IMR-90 (cell line): ENCODE measurements around the gene STX18. TPM values are rescaled to one million over a fixed set of nuclear protein-coding genes. Genes with fewer than 3 reads are reported as not detected.

Experiments used
- ATAC-seq: fragments of 200-7000 bp; cut with Tn5 transposase; 2 replicates; pipeline ENCODE4 v1.9.1; 2020; ENCODE audit warnings: low read depth, mild to moderate bottlenecking, moderate library complexity
- BruUV-seq: library from RNA; stranded (reverse); fragments of 400-500 nt; replicated peaks from 2 replicates; lab custom pipeline; 2021; lab: Mats Ljungman, UMichigan
- CTCF ChIA-PET: fragments of 300-600 bp; formaldehyde crosslinking; extraction: SDS; loops from one replicate; lab custom pipeline; 2021; ENCODE audit warnings: antibody characterized with exemption; lab: Yijun Ruan, JAX
- POLR2A ChIA-PET: fragments of 300-600 bp; sonication (Branson Sonifier 250); formaldehyde crosslinking; loops from one replicate; lab custom pipeline; 2022; ENCODE audit warnings: antibody characterized with exemption; ENCODE audit not compliant: unreplicated experiment; lab: Charles Lee
- DNase-seq: peaks from one replicate; pipeline ENCODE4 v3.0.0; 2013
- H2AFZ ChIP-seq: replicated peaks from 2 replicates; pipeline ENCODE3; 2013; ENCODE audit warnings: low read length, mild to moderate bottlenecking; ENCODE audit not compliant: poor library complexity
- H2AK5ac ChIP-seq: 2 replicates; pipeline ENCODE4 v1.6.1; 2013; ENCODE audit warnings: low read depth, low read length, inconsistent platforms
- H2AK9ac ChIP-seq: replicated peaks from 2 replicates; pipeline ENCODE3; 2013; ENCODE audit warnings: mild to moderate bottlenecking, low read depth, low read length, moderate library complexity; ENCODE audit not compliant: poor library complexity
- H2BK120ac ChIP-seq: 2 replicates; pipeline ENCODE4 v1.6.1; 2013; ENCODE audit warnings: low read depth, low read length, inconsistent platforms
- H2BK15ac ChIP-seq: 3 replicates; pipeline ENCODE4 v1.6.1; 2013; ENCODE audit warnings: low read depth, low read length, inconsistent platforms
- H2BK20ac ChIP-seq: 2 replicates; pipeline ENCODE4 v1.6.1; 2013; ENCODE audit warnings: low read depth, mild to moderate bottlenecking, inconsistent platforms, low read length, moderate library complexity
- H2BK5ac ChIP-seq: 2 replicates; pipeline ENCODE4 v1.6.1; 2013; ENCODE audit warnings: mild to moderate bottlenecking, low read depth, low read length, inconsistent platforms; ENCODE audit not compliant: poor library complexity, severe bottlenecking
- H3K14ac ChIP-seq: replicated peaks from 2 replicates; pipeline ENCODE4 v1.6.1; 2013; ENCODE audit warnings: low read depth, low read length, inconsistent platforms
- H3K18ac ChIP-seq: 2 replicates; pipeline ENCODE4 v1.6.1; 2013; ENCODE audit warnings: low read depth, low read length, control low read depth
- H3K23ac ChIP-seq: 2 replicates; pipeline ENCODE4 v1.6.1; 2013; ENCODE audit warnings: low read depth, low read length, inconsistent platforms
- H3K27ac ChIP-seq: 2 replicates; pipeline ENCODE4 v1.5.1; 2013; ENCODE audit warnings: mild to moderate bottlenecking, control low read depth, low read length; ENCODE audit not compliant: insufficient read depth
- H3K27me3 ChIP-seq: 2 replicates; pipeline ENCODE4 v1.6.1; 2013; ENCODE audit warnings: low read length; ENCODE audit not compliant: control insufficient read depth, insufficient read depth
- H3K36me3 ChIP-seq: 2 replicates; pipeline ENCODE4 v1.6.1; 2013; ENCODE audit warnings: low read length, mixed read lengths; ENCODE audit not compliant: control insufficient read depth, insufficient read depth
- H3K4ac ChIP-seq: 2 replicates; pipeline ENCODE4 v1.6.1; 2013; ENCODE audit warnings: low read depth, low read length, inconsistent platforms
- H3K4me1 ChIP-seq: 2 replicates; pipeline ENCODE4 v1.6.1; 2013; ENCODE audit warnings: low read length, mixed read lengths; ENCODE audit not compliant: control insufficient read depth, insufficient read depth
- H3K4me2 ChIP-seq: 2 replicates; pipeline ENCODE4 v1.6.1; 2013; ENCODE audit warnings: low read depth, mild to moderate bottlenecking, control low read depth, low read length, moderate library complexity
- H3K4me3 ChIP-seq: 2 replicates; pipeline ENCODE4 v1.5.1; 2013; ENCODE audit warnings: low read depth, mild to moderate bottlenecking, control low read depth, low read length, moderate library complexity; ENCODE audit not compliant: insufficient read depth
- H3K56ac ChIP-seq: 2 replicates; pipeline ENCODE4 v1.6.1; 2013; ENCODE audit warnings: low read length, inconsistent platforms; ENCODE audit not compliant: insufficient read depth; ENCODE audit errors: extremely low read depth
- H3K79me1 ChIP-seq, 2 experiments: 2 replicates each; pipeline ENCODE4 v1.6.1; 2013; ENCODE audit warnings: low read length in 2 of 2, inconsistent platforms in 1 of 2, low read depth in 1 of 2
- H3K9ac ChIP-seq: 2 replicates; pipeline ENCODE4 v1.6.1; 2013; ENCODE audit warnings: low read depth, low read length, control low read depth
- H3K9me1 ChIP-seq: 2 replicates; pipeline ENCODE4 v1.6.1; 2013; ENCODE audit warnings: low read length, inconsistent platforms; ENCODE audit not compliant: insufficient read depth
- H3K9me3 ChIP-seq: 2 replicates; pipeline ENCODE4 v1.6.1; 2013; ENCODE audit warnings: low read length; ENCODE audit not compliant: control insufficient read depth, insufficient read depth
- H4K20me1 ChIP-seq: 2 replicates; pipeline ENCODE4 v1.6.1; 2013; ENCODE audit warnings: low read length, inconsistent platforms; ENCODE audit not compliant: insufficient read depth
- H4K5ac ChIP-seq: 2 replicates; pipeline ENCODE4 v1.6.1; 2013; ENCODE audit warnings: mild to moderate bottlenecking, low read depth, low read length, control low read depth
- H4K8ac ChIP-seq, 2 experiments: 2 replicates each; pipeline ENCODE4 v1.6.1; 2013; ENCODE audit warnings: low read depth in 2 of 2, low read length in 2 of 2, control low read depth in 1 of 2, inconsistent platforms in 1 of 2
- H4K91ac ChIP-seq: 2 replicates; pipeline ENCODE4 v1.6.1; 2013; ENCODE audit warnings: low read depth, low read length, inconsistent platforms; ENCODE audit not compliant: insufficient read depth
- CTCF ChIP-seq: conservative IDR thresholded peaks from 2 replicates; pipeline ENCODE4 v1.5.1; 2012; ENCODE audit warnings: mild to moderate bottlenecking, low read depth, low read length, improper control_type of control experiment
- FOS ChIP-seq: fragments of 150-350 bp; IDR thresholded peaks from 2 replicates; pipeline ENCODE4 v1.6.1; 2016; ENCODE audit warnings: low read depth, low read length
- MAFK ChIP-seq: IDR thresholded peaks from 2 replicates; pipeline ENCODE4 v1.6.1; 2012; ENCODE audit warnings: low read depth, low read length, improper control_type of control experiment
- POLR2A ChIP-seq: IDR thresholded peaks from 2 replicates; pipeline ENCODE4 v1.6.1; 2012; ENCODE audit warnings: mild to moderate bottlenecking, low read depth, low read length
- RAD21 ChIP-seq: IDR thresholded peaks from 2 replicates; pipeline ENCODE4 v1.6.1; 2012; ENCODE audit warnings: low read length, improper control_type of control experiment
- RCOR1 ChIP-seq: IDR thresholded peaks from 2 replicates; pipeline ENCODE4 v1.6.1; 2012; ENCODE audit warnings: mild to moderate bottlenecking, low read length, improper control_type of control experiment; ENCODE audit not compliant: insufficient replicate concordance
- RFX5 ChIP-seq: IDR thresholded peaks from 2 replicates; pipeline ENCODE4 v1.8.0; 2012; ENCODE audit warnings: low read depth, mild to moderate bottlenecking, low read length, moderate library complexity
- WGBS, 2 experiments: methylation state at CpG; one replicate each; pipeline versions ENCODE4 v1.1.5 to v1.1.7; 2013; ENCODE audit warnings: missing lambda C conversion rate in 2 of 2; ENCODE audit not compliant: insufficient read length in 1 of 2; ENCODE audit errors: extremely low coverage in 2 of 2; 5-methylcytosine and 5-hydroxymethylcytosine counted together
- dilution Hi-C: fragments of 300-500 bp; cut with HindIII; formaldehyde crosslinking; loops from one replicate; pipeline ENCODE4 v1.14.3; 2018; ENCODE audit warnings: low sequenced_read_pairs; ENCODE audit not compliant: unreplicated experiment
- in situ Hi-C: fragments of 300-500 bp; cut with MboI; formaldehyde crosslinking; loops from 3 replicates; pipeline ENCODE4 v1.14.3; 2019; ENCODE audit warnings: low sequenced_read_pairs, inconsistent platforms, mixed read lengths
- intact Hi-C: fragments of 100-400 bp; cut with micrococcal nuclease; formaldehyde crosslinking; loops from 2 replicates; pipeline ENCODE4 v1.10.0; 2022
- polyA plus RNA-seq, 3 experiments: library from polyadenylated mRNA; depleted of rRNA; stranded (reverse); fragments of >200 nt; gene quantifications; 2 replicates each; pipeline ENCODE4 v1.2.3, GENCODE V29; 2012; ENCODE audit warnings: low replicate concordance in 1 of 3
- total RNA-seq: library from RNA; depleted of rRNA; stranded (reverse); fragments of >200 nt; gene quantifications from 2 replicates; pipeline ENCODE4 v1.2.3, GENCODE V29; 2012

STX18 gene
- total and polyA plus RNA-seq, 2 of the 4 experiments (the other 2 are of a cell fraction), result 20.1 to 23.4 TPM

DNA sequence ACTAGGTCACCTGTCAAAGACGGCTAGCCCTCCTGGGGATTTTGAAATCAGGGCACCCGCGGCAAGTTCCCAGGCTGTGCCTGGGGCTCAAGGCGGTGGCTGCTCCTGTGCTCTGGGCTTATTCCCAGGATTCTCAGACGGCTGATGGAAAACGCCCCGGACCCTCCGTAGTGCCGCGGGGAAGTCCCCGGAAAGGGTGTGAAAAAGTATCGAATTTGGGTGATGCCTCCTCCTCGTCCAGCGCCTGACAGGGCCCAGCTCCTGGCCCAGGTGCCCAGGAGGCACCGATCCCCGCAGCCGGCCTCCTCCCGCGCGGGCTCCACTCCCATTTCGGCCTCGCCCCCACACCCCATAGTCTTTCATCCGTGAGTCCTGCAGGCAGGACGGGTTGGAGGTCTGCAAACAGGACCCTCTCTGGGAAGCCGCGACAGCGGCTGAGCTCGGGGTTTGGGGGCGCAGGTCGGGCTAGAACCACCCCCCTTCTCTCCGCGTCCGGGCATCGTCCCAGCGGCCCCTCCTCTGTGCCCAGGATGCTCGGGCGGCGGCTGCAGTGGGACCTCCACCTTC lies 156.0 kb downstream of the STX18 start:
- H3K56ac ChIP-seq, result no peak overlapping the region
- H3K18ac ChIP-seq, result no peak overlapping the region
- ChIA-PET CTCF (no interaction called here), POLR2A (no interaction called here)
- intact Hi-C loops, result no loop called here
- H3K4ac ChIP-seq, result no peak overlapping the region
- in situ Hi-C loops, result no loop called here
- H4K91ac ChIP-seq, result no peak overlapping the region
- no peak for ATAC-seq
- peak overlapping the region; percentile 8; the same call in 1 of the 2 replicates for H3K4me2 ChIP-seq
- H2AFZ ChIP-seq, result peak overlapping the region; percentile 85
- H3K14ac ChIP-seq, result no peak overlapping the region
- H3K4me3 ChIP-seq, result no peak overlapping the region; the same call in 1 of the 2 replicates
- H2BK15ac ChIP-seq, result no peak overlapping the region
- no peaks in the 10 kb centered on the region for H3K36me3 ChIP-seq
- no TSS peak for BruUV-seq
- no peak overlapping the region for H2AK9ac ChIP-seq
- dilution Hi-C loops, result no loop called here
- no peak overlapping the region for H2BK5ac ChIP-seq
- H4K8ac ChIP-seq, result no peak overlapping the region
- no peak for TF ChIP-seq FOS
- TF ChIP-seq RAD21, result no peak
- no peak for TF ChIP-seq RCOR1
- no peak for TF ChIP-seq MAFK
- TF ChIP-seq CTCF, result no peak
- no peak for TF ChIP-seq RFX5
- no peak for TF ChIP-seq POLR2A
- H3K27me3 ChIP-seq, result peaks cover 80% of the 10 kb centered on the region
- H3K27ac ChIP-seq, result no peak overlapping the region
- no peak overlapping the region for H3K23ac ChIP-seq
- H2BK120ac ChIP-seq, result no peak overlapping the region
- WGBS, 2 experiments, result 11% methylated on average over 3 of the region's 38 CpGs; no CpG with 5 or more reads in 1 of the 2 experiments
- no peak overlapping the region for H2BK20ac ChIP-seq
- no peaks in the 10 kb centered on the region; the same call in 1 of the 2 replicates for H4K20me1 ChIP-seq
- H3K9me1 ChIP-seq, result no peaks in the 10 kb centered on the region
- H3K4me1 ChIP-seq, result peaks cover 4% of the 10 kb centered on the region; the same call in 1 of the 2 replicates
- DNase-seq, result no peak
- no peaks in the 10 kb centered on the region for H3K79me1 ChIP-seq
- no peak overlapping the region for H3K9ac ChIP-seq
- no peaks in the 10 kb centered on the region for H3K9me3 ChIP-seq
- H4K5ac ChIP-seq, result no peak overlapping the region
- no peak overlapping the region for H2AK5ac ChIP-seq
